ENCODE data around the gene EXT2.

Gene EXT2

DNA sequence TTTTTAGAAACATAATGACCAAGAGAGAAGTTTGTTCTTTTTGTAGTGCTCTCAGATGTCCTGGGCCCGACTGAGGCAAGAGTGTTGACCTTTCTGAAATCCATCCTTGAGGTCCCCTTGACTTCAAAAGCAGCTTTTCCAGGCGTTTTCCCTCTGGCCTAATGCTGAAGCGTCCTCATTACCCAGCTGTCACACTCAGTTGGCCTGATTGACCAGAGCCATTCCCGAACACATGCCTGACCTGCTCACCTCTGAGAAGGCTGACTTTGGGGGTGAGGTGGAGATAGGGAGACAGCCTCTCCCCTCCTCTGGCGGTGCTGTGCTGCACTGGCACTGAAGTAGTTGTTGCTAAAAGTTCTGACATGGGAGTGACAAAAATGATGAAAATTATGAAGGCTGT, 147.6 kb downstream of the EXT2 start:
- H3K27ac ChIP-seq = no peak overlapping the region
- no peaks in the 10 kb centered on the region for H3K4me1 ChIP-seq
- H3K79me2 ChIP-seq = no peaks in the 10 kb centered on the region
- no peaks in the 10 kb centered on the region for H3K27me3 ChIP-seq (ENCODE audit: control insufficient read depth, insufficient read depth, low read length)
- no peaks in the 10 kb centered on the region for H3K36me3 ChIP-seq (ENCODE audit: control insufficient read depth, insufficient read depth, low read length)
- H3K4me2 ChIP-seq (ENCODE audit: low read length) = no peak overlapping the region
- TF ChIP-seq, protein P1, sequence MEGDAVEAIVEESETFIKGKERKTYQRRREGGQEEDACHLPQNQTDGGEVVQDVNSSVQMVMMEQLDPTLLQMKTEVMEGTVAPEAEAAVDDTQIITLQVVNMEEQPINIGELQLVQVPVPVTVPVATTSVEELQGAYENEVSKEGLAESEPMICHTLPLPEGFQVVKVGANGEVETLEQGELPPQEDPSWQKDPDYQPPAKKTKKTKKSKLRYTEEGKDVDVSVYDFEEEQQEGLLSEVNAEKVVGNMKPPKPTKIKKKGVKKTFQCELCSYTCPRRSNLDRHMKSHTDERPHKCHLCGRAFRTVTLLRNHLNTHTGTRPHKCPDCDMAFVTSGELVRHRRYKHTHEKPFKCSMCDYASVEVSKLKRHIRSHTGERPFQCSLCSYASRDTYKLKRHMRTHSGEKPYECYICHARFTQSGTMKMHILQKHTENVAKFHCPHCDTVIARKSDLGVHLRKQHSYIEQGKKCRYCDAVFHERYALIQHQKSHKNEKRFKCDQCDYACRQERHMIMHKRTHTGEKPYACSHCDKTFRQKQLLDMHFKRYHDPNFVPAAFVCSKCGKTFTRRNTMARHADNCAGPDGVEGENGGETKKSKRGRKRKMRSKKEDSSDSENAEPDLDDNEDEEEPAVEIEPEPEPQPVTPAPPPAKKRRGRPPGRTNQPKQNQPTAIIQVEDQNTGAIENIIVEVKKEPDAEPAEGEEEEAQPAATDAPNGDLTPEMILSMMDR (IDR thresholded peaks at IDR 0.05) = no peak
- no peak overlapping the region for H3K9ac ChIP-seq
- H3K4me3 ChIP-seq (ENCODE audit: low read depth, low read length) = no peak overlapping the region
- no peak overlapping the region for H2AFZ ChIP-seq
- no peaks in the 10 kb centered on the region for H3K9me3 ChIP-seq (ENCODE audit: control insufficient read depth, low read length)

DNA sequence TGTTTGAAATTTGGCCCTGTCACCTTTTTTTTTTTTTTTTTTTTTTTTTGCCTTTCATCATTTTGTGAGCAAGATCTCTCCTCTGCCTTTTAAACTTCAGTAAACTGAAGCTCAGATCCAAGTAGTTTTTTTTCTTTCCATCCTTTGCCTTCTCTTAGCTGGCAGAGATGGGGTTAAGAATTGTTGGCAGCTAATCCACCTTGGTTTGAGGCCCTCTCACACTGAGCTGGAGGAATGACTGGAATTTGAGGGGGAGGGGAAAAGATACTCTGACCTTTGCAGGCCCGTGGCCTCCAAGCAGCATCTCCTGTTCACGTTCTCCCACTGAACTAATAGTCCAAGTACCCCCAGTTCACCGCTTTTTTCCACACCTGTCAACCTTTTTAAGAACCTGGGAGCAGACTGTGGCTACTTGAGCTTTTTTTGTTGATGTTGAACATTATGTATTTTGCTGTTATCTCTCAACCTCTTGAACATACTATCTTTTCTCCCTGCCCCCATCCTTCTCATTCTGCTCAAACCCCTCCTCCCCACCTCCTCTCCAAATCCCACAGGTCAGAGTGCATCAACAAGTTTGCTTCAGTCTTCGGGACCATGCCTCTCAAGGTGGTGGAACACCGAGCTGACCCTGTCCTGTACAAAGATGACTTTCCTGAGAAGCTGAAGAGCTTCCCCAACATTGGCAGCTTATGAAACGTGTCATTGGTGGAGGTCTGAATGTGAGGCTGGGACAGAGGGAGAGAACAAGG, 148.3 kb downstream of the EXT2 start:
- H2AFZ ChIP-seq = no peak overlapping the region
- no peak overlapping the region for H3K9ac ChIP-seq
- H3K9me3 ChIP-seq (ENCODE audit: control insufficient read depth, low read length) = no peaks in the 10 kb centered on the region
- no peaks in the 10 kb centered on the region for H3K27me3 ChIP-seq (ENCODE audit: control insufficient read depth, insufficient read depth, low read length)
- TF ChIP-seq, protein P1 (IDR thresholded peaks at IDR 0.05) = no peak
- no peak overlapping the region for H3K4me2 ChIP-seq (ENCODE audit: low read length)
- H3K4me3 ChIP-seq (ENCODE audit: low read depth, low read length) = no peak overlapping the region
- no peaks in the 10 kb centered on the region for H3K36me3 ChIP-seq (ENCODE audit: control insufficient read depth, insufficient read depth, low read length)
- H3K27ac ChIP-seq = no peak overlapping the region
- H3K4me1 ChIP-seq = no peaks in the 10 kb centered on the region
- no peaks in the 10 kb centered on the region for H3K79me2 ChIP-seq

DNA sequence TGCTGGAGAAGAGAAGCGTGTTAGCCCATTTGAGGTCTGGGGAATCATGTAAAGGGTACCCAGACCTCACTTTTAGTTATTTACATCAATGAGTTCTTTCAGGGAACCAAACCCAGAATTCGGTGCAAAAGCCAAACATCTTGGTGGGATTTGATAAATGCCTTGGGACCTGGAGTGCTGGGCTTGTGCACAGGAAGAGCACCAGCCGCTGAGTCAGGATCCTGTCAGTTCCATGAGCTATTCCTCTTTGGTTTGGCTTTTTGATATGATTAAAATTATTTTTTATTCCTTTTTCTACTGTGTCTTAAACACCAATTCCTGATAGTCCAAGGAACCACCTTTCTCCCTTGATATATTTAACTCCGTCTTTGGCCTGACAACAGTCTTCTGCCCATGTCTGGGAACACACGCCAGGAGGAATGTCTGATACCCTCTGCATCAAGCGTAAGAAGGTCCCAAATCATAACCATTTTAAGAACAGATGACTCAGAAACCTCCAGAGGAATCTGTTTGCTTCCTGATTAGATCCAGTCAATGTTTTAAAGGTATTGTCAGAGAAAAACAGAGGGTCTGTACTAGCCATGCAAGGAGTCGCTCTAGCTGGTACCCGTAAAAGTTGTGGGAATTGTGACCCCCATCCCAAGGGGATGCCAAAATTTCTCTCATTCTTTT, 149.3 kb downstream of the EXT2 start:
- Histone ChIP-seq H3K4me2 (ENCODE audit: low read length) (no peak overlapping the region), H3K4me1 (no peaks in the 10 kb centered on the region), H3K27me3 (ENCODE audit: control insufficient read depth, insufficient read depth, low read length) (no peaks in the 10 kb centered on the region), H2AFZ (no peak overlapping the region), H3K27ac (no peak overlapping the region), H3K79me2 (no peaks in the 10 kb centered on the region), H3K36me3 (ENCODE audit: control insufficient read depth, insufficient read depth, low read length) (no peaks in the 10 kb centered on the region), H3K9me3 (ENCODE audit: control insufficient read depth, low read length) (no peaks in the 10 kb centered on the region), H3K4me3 (ENCODE audit: low read depth, low read length) (no peak overlapping the region), H3K9ac (no peak overlapping the region)
- TF ChIP-seq, protein P1 (IDR thresholded peaks at IDR 0.05) = no peak

DNA sequence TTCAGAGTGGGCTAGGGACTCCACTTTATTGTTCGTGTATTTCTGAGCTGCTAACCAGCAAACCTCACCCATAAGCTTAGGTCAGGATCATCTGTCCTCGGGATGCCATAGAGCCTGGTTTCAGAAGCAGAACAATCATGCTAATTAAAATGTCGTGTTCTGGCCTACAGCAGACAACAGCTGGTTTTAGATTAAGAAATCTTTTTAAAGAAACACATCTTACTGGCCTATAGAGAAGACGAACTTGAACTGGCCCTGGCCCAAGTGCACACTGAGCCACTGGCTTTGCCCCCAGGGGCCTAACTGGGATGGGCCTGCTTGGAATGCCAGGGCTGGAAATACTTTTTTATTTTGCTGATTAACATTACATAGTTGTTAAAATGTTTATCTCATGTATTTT, 151.2 kb downstream of the EXT2 start:
- no peak overlapping the region for H2AFZ ChIP-seq
- no peaks in the 10 kb centered on the region for H3K4me1 ChIP-seq
- H3K4me2 ChIP-seq (ENCODE audit: low read length) = no peak overlapping the region
- H3K4me3 ChIP-seq (ENCODE audit: low read depth, low read length) = no peak overlapping the region
- TF ChIP-seq, protein P1 (IDR thresholded peaks at IDR 0.05) = no peak
- no peaks in the 10 kb centered on the region for H3K27me3 ChIP-seq (ENCODE audit: control insufficient read depth, insufficient read depth, low read length)
- no peaks in the 10 kb centered on the region for H3K36me3 ChIP-seq (ENCODE audit: control insufficient read depth, insufficient read depth, low read length)
- H3K27ac ChIP-seq = no peak overlapping the region
- H3K9me3 ChIP-seq (ENCODE audit: control insufficient read depth, low read length) = no peaks in the 10 kb centered on the region
- H3K79me2 ChIP-seq = no peaks in the 10 kb centered on the region
- no peak overlapping the region for H3K9ac ChIP-seq
